SK-N-SH (cell line): ENCODE data around the gene POLR3C. TPM values are rescaled to one million over a fixed set of nuclear protein-coding genes. Genes with fewer than 3 reads are reported as not detected.
A peak's percentile ranks its signal among the peaks of the same experiment; 100 is the strongest.

Experiments used
- CTCF ChIA-PET: fragments of 300-600, 350-600 bp; formaldehyde crosslinking; extraction: SDS; loops from one replicate; lab custom pipeline; 2021; lab: Yijun Ruan, JAX
- POLR2A ChIA-PET: fragments of 350-600 bp; sonication (Branson Sonifier 250); formaldehyde crosslinking; extraction: SDS; loops from one replicate; lab custom pipeline; 2020; ENCODE audit warnings: antibody characterized with exemption, inconsistent platforms; lab: Yijun Ruan, JAX
- DNase-seq: peaks from one replicate; pipeline ENCODE4 v3.0.0; 2012
- H2AFZ ChIP-seq: fragments of 200-600 bp; sonication (generic); 2 replicates; pipeline ENCODE4 v1.8.1; 2016; ENCODE audit warnings: antibody characterized with exemption, mild to moderate bottlenecking, low read depth
- H3F3A ChIP-seq: fragments of 200-600 bp; sonication (generic); replicated peaks from 2 replicates; pipeline ENCODE3; 2016; ENCODE audit warnings: antibody characterized with exemption, mild to moderate bottlenecking; ENCODE audit not compliant: insufficient read depth
- H3K27ac ChIP-seq, 2 experiments: fragments of 200-500 bp in 1 of 2; fragments of 200-600 bp in 1 of 2; sonication (Bioruptor generic) in 1 of 2; sonication (generic), shearing (Covaris generic) in 1 of 2; 2 replicates each; pipeline versions ENCODE4 v1.5.1 to v1.6.1; 2014 to 2016; ENCODE audit warnings: low read depth in 2 of 2, inconsistent platforms in 1 of 2, low read length in 1 of 2, mild to moderate bottlenecking in 1 of 2, mixed read lengths in 1 of 2
- H3K27me3 ChIP-seq: fragments of 200-600 bp; sonication (generic), shearing (Covaris generic); 2 replicates; pipeline ENCODE4 v1.6.1; 2016; ENCODE audit warnings: mixed run types; ENCODE audit not compliant: insufficient read depth
- H3K36me3 ChIP-seq, 2 experiments: fragments of 200-500 bp in 1 of 2; fragments of 200-600 bp in 1 of 2; sonication (Bioruptor generic) in 1 of 2; sonication (generic) in 1 of 2; replicated peaks in 1 of 2; 2 replicates each; pipeline versions ENCODE3 to v1.5.1; 2014 to 2016; ENCODE audit warnings: low read length in 1 of 2, mild to moderate bottlenecking in 1 of 2; ENCODE audit not compliant: insufficient read depth in 2 of 2, control insufficient read depth in 1 of 2
- H3K4me1 ChIP-seq, 2 experiments: fragments of 200-500 bp in 1 of 2; fragments of 200-600 bp in 1 of 2; sonication (Bioruptor generic) in 1 of 2; sonication (generic), shearing (Covaris generic) in 1 of 2; 2 replicates each; pipeline versions ENCODE4 v1.5.1 to v1.6.1; 2014 to 2016; ENCODE audit warnings: low read depth in 1 of 2, low read length in 1 of 2, mixed run types in 1 of 2; ENCODE audit not compliant: insufficient read depth in 2 of 2, control insufficient read depth in 1 of 2
- H3K4me2 ChIP-seq: fragments of 200-600 bp; sonication (generic), shearing (Covaris generic); 2 replicates; pipeline ENCODE4 v1.6.1; 2017; ENCODE audit warnings: mixed run types
- H3K4me3 ChIP-seq, 2 experiments: fragments of 200-500 bp in 1 of 2; fragments of 200-600 bp in 1 of 2; sonication (Bioruptor generic) in 1 of 2; sonication (generic), shearing (Covaris generic) in 1 of 2; 2 replicates each; pipeline versions ENCODE4 v1.5.1 to v1.8.1; 2014 to 2016; ENCODE audit warnings: low read depth in 2 of 2, inconsistent platforms in 1 of 2, low read length in 1 of 2, mild to moderate bottlenecking in 1 of 2, mixed read lengths in 1 of 2, moderate library complexity in 1 of 2
- H3K79me2 ChIP-seq: fragments of 200-600 bp; sonication (generic); 2 replicates; pipeline ENCODE4 v1.8.1; 2017; ENCODE audit warnings: mild to moderate bottlenecking; ENCODE audit not compliant: insufficient read depth
- H3K9ac ChIP-seq: fragments of 200-600 bp; sonication (generic); 2 replicates; pipeline ENCODE4 v1.6.1; 2017; ENCODE audit warnings: mixed run types
- H3K9me2 ChIP-seq: fragments of 200-600 bp; sonication (generic); 2 replicates; pipeline ENCODE4 v1.6.1; 2017; ENCODE audit warnings: mixed run types
- H3K9me3 ChIP-seq: fragments of 200-600 bp; sonication (generic); 2 replicates; pipeline ENCODE4 v1.6.1; 2017; ENCODE audit warnings: mixed run types, mild to moderate bottlenecking, moderate library complexity
- H4K20me1 ChIP-seq: fragments of 200-600 bp; sonication (generic); 2 replicates; pipeline ENCODE4 v1.6.1; 2017; ENCODE audit warnings: mild to moderate bottlenecking, mixed run types; ENCODE audit not compliant: insufficient read depth
- CHD2 ChIP-seq: fragments of 150-350 bp; IDR thresholded peaks from 2 replicates; pipeline ENCODE4 v1.6.1; 2018; ENCODE audit warnings: low read length; ENCODE audit not compliant: partially characterized antibody
- FOXJ3 ChIP-seq: sonication (generic); formaldehyde crosslinking; IDR thresholded peaks from 2 replicates; pipeline ENCODE4 v1.5.1; 2020; ENCODE audit warnings: mild to moderate bottlenecking, missing genetic modification reagents
- GATA2 ChIP-seq: sonication (generic); formaldehyde crosslinking; IDR thresholded peaks from 2 replicates; pipeline ENCODE4 v1.5.0; 2020; ENCODE audit warnings: mild to moderate bottlenecking, missing genetic modification reagents
- JUND ChIP-seq: IDR thresholded peaks from 2 replicates; pipeline ENCODE4 v1.4.0; 2012
- MEF2A ChIP-seq: IDR thresholded peaks from 2 replicates; pipeline ENCODE4 v1.4.0; 2012; ENCODE audit warnings: low read depth, borderline replicate concordance
- POLR2AphosphoS5 ChIP-seq: IDR thresholded peaks from 2 replicates; pipeline ENCODE4 v1.6.1; 2012; ENCODE audit warnings: low read depth, low read length
- RCOR1 ChIP-seq: fragments of 150-350 bp; IDR thresholded peaks from 2 replicates; pipeline ENCODE4 v1.6.1; 2017; ENCODE audit warnings: antibody characterized with exemption, low read length
- SIN3A ChIP-seq: IDR thresholded peaks from 2 replicates; pipeline ENCODE4 v1.6.1; 2012; ENCODE audit warnings: low read depth, mild to moderate bottlenecking, low read length, moderate library complexity, borderline replicate concordance
- SMC3 ChIP-seq: IDR thresholded peaks from 2 replicates; pipeline ENCODE4 v1.6.1; 2012; ENCODE audit warnings: low read depth, low read length, improper control_type of control experiment
- YY1 ChIP-seq: IDR thresholded peaks from 2 replicates; pipeline ENCODE4 v1.4.0; 2012; ENCODE audit warnings: low read depth, mild to moderate bottlenecking
- WGBS: methylation state at CpG from one replicate; pipeline ENCODE4 v1.1.6; 2017; ENCODE audit warnings: low lambda C conversion rate; 5-methylcytosine and 5-hydroxymethylcytosine counted together
- polyA plus RNA-seq, 3 experiments: library from polyadenylated mRNA; depleted of rRNA; stranded (reverse); fragments of >200 nt; gene quantifications; 2 replicates each; pipeline ENCODE4 v1.2.3, GENCODE V29; 2012
- TF ChIP-seq, protein P1 (sequence below): fragments of 200-600 bp; sonication (generic); IDR thresholded peaks from 2 replicates; pipeline ENCODE4 v1.6.1; 2017; ENCODE audit warnings: antibody characterized with exemption, mild to moderate bottlenecking, moderate library complexity
- TF ChIP-seq, protein P2 (sequence below): IDR thresholded peaks from 2 replicates; pipeline ENCODE4; 2012
- TF ChIP-seq, protein P3 (sequence below): IDR thresholded peaks from 2 replicates; pipeline ENCODE4 v1.4.0; 2012; ENCODE audit warnings: low read depth, borderline replicate concordance

The POLR3C gene
- polyA plus RNA-seq, 1 of the 3 experiments (the other 2 are of a cell fraction) = 34.1 TPM

DNA sequence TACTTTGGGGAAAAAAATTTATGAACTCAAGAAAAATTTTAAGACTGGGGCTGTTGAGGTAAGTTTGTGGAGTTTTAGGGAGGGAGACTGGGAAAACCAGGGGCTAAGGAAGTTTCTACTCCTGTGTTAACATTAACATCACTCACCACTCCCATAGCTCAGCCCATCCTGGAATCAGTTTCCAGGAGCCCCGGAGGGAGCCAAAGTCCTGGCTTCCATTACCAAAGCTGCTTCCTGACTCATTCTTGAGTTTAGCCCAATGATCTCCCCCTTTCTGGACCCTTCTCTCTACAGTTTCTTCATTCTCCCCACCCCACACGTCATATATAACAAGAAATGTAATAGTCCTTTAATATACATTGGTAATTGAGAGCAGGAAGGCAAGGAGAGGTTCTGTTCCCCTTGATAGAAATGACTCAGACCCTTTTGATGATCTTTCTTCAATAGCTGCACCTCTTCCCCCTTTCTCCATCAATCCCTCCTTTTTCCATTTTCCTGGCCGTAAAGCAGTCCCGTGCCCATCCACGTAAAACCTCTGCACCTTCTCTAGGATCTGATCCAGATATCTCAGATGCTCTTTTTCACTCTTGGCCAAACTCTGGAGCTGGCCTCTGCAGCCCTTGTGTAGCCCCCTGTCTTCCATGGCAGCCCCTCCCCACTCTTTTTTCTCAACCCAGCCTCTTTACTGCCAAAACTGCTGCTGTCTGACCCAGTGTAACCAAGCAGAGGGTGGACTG is 39.5 kb downstream of the POLR3C start:
- no peak overlapping the region for H3K4me3 ChIP-seq
- no peaks in the 10 kb centered on the region for H3F3A ChIP-seq
- H3K9me2 ChIP-seq = no peaks in the 10 kb centered on the region
- 0 out of 2 replicates have a peak overlapping the region, but pooled peaks have one; percentile 35 for H2AFZ ChIP-seq
- ChIA-PET CTCF (interaction anchor here (1.0 to 9.4 kb wide), 4 partner anchors 18 to 100 kb away, joined by 4 to 162 read pairs (median 6); partner anchors contain the start of genes ANKRD34A, NUDT17 and POLR3GL), POLR2A (no interaction called here)
- WGBS = 79% methylated on average over 5 of the region's 5 CpGs
- no peaks in the 10 kb centered on the region; the same call in 1 of the 2 replicates for H3K27me3 ChIP-seq
- H3K4me2 ChIP-seq = no peak overlapping the region
- no peak overlapping the region for H3K27ac ChIP-seq
- no peaks in the 10 kb centered on the region for H4K20me1 ChIP-seq
- no peaks in the 10 kb centered on the region for H3K36me3 ChIP-seq
- peaks cover under 1% of the 10 kb centered on the region; the same call in 1 of the 2 replicates for H3K79me2 ChIP-seq
- no peaks in the 10 kb centered on the region for H3K9me3 ChIP-seq
- DNase-seq = no peak
- peaks cover 0 to 4% of the 10 kb centered on the region in 2 experiments; a peak in 1 of 4 replicates for H3K4me1 ChIP-seq
- no peak overlapping the region for H3K9ac ChIP-seq
- no peak for TF ChIP-seq GATA2
- TF ChIP-seq, protein P1, sequence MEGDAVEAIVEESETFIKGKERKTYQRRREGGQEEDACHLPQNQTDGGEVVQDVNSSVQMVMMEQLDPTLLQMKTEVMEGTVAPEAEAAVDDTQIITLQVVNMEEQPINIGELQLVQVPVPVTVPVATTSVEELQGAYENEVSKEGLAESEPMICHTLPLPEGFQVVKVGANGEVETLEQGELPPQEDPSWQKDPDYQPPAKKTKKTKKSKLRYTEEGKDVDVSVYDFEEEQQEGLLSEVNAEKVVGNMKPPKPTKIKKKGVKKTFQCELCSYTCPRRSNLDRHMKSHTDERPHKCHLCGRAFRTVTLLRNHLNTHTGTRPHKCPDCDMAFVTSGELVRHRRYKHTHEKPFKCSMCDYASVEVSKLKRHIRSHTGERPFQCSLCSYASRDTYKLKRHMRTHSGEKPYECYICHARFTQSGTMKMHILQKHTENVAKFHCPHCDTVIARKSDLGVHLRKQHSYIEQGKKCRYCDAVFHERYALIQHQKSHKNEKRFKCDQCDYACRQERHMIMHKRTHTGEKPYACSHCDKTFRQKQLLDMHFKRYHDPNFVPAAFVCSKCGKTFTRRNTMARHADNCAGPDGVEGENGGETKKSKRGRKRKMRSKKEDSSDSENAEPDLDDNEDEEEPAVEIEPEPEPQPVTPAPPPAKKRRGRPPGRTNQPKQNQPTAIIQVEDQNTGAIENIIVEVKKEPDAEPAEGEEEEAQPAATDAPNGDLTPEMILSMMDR = no peak

DNA sequence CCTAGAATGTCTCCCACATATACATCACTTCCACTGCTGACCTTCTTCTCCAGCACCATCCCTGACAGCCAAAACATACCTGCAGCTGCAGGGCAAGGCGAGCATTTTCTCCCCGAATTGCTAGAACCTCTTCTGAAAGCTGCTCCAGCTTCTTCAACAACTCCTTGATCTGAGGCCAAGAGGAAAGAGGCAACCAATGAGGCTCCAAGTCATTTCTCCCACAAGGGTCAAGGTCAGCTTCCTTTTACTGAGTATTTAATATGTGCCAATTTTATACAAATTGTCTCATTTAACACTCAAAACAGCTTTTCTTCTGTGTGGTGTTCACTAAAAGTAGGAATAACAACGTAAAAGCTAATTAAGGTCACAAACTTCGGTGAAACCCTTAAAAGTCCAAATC is 44.2 kb downstream of the POLR3C start:
- CTCF ChIA-PET = interaction anchor here (1.0 to 2.2 kb wide), 5 partner anchors 8 to 42 kb away, joined by 3 to 12 read pairs (median 6); partner anchors contain the start of genes ITGA10 and NUDT17
- no peaks in the 10 kb centered on the region for H3K9me3 ChIP-seq
- 64% methylated on average over 4 of the region's 4 CpGs for WGBS
- no peak overlapping the region for H3K4me3 ChIP-seq
- POLR2A ChIA-PET = no interaction called here
- H4K20me1 ChIP-seq = no peaks in the 10 kb centered on the region
- no peaks in the 10 kb centered on the region for H3K36me3 ChIP-seq
- no peak for DNase-seq
- no peak overlapping the region for H3K4me2 ChIP-seq
- H3K27ac ChIP-seq = no peak overlapping the region
- no peak overlapping the region for H3K9ac ChIP-seq
- no peaks in the 10 kb centered on the region for H3K4me1 ChIP-seq
- no peaks in the 10 kb centered on the region for H3F3A ChIP-seq
- H3K27me3 ChIP-seq = no peaks in the 10 kb centered on the region; the same call in 1 of the 2 replicates
- TF ChIP-seq POLR2AphosphoS5 (no peak), FOXJ3 (CRISPR knock-in tag) (no peak), CHD2 (no peak), YY1 (no peak), SIN3A (no peak), MEF2A (no peak), JUND (no peak), GATA2 (no peak), SMC3 (no peak), RCOR1 (no peak)
- TF ChIP-seq, protein P2, sequence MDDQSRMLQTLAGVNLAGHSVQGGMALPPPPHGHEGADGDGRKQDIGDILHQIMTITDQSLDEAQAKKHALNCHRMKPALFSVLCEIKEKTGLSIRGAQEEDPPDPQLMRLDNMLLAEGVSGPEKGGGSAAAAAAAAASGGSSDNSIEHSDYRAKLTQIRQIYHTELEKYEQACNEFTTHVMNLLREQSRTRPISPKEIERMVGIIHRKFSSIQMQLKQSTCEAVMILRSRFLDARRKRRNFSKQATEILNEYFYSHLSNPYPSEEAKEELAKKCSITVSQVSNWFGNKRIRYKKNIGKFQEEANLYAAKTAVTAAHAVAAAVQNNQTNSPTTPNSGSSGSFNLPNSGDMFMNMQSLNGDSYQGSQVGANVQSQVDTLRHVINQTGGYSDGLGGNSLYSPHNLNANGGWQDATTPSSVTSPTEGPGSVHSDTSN = no peak
- TF ChIP-seq, protein P3, sequence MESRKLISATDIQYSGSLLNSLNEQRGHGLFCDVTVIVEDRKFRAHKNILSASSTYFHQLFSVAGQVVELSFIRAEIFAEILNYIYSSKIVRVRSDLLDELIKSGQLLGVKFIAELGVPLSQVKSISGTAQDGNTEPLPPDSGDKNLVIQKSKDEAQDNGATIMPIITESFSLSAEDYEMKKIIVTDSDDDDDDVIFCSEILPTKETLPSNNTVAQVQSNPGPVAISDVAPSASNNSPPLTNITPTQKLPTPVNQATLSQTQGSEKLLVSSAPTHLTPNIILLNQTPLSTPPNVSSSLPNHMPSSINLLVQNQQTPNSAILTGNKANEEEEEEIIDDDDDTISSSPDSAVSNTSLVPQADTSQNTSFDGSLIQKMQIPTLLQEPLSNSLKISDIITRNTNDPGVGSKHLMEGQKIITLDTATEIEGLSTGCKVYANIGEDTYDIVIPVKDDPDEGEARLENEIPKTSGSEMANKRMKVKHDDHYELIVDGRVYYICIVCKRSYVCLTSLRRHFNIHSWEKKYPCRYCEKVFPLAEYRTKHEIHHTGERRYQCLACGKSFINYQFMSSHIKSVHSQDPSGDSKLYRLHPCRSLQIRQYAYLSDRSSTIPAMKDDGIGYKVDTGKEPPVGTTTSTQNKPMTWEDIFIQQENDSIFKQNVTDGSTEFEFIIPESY = no peak
- TF ChIP-seq, protein P1 = no peak
- H3K9me2 ChIP-seq = no peaks in the 10 kb centered on the region
- no peak overlapping the region for H2AFZ ChIP-seq
- no peaks in the 10 kb centered on the region for H3K79me2 ChIP-seq
